Suppressor macrophage treated with lipopolysaccharide for 4 hours (primary cell): ENCODE data around the gene COPG2.

Experiments
- DNase-seq: peaks from one replicate; pipeline ENCODE4 v3.0.0-alpha.2; 2020

COPG2 gene

DNA sequence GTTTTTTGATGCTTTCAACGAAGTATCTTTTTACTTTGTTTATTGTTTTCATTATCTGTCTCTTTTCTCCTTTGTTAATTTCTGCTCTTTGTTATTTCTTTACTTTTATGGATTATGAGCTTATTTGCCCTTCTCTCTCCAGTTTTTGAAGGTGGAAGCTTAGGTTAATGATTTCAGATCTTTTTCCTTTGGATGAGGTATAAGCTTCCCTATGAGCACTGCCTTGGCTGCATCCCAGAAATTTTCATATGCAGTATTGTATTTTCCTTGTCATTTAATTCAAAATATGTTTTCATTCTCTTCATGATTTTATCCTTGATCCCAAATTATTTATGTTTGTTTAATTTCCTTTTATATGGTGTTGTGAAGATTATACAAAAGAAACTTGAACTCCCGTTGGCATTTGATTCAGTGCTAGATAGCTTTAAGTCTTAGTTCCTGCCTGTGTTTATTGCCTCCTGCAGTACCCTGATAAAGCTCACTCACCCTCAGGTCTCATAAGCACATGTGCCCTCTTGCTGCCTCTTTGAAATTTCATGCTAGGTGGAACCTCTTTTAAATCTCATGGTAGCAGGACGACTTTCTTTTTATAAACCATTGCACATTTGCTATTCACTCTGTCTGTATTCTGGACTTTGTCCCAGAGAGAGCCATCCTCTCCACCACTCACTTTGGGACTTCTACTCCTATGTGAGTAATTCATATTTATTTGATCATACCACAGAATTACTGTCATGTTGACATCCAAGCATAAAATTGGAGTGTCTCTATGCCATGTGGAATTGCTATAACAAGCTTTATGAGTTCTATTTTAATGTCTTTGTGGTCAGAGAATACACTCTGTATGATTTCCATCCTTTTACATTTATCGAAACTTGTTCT is 204.8 kb downstream of the COPG2 start:
- no peak for DNase-seq

DNA sequence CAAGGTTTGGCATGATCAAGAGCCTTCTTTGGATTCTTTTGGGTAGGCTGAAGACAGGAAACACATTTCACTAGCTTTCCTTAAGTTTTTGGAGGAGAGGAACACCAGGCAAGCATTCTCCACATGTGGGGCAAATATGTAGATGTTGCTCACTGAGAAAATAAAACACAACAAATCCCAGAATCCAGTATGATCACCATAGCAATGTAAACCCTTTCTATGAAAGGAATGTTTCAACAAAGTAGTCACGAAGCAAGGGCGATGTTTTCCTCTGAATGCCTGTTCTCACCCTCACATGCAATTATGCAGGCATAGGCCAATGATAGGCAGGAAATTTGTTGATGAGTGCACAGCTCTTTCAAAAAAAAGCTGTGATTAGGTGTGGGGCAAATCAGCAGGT is 207.3 kb downstream of the COPG2 start:
- no peak for DNase-seq

DNA sequence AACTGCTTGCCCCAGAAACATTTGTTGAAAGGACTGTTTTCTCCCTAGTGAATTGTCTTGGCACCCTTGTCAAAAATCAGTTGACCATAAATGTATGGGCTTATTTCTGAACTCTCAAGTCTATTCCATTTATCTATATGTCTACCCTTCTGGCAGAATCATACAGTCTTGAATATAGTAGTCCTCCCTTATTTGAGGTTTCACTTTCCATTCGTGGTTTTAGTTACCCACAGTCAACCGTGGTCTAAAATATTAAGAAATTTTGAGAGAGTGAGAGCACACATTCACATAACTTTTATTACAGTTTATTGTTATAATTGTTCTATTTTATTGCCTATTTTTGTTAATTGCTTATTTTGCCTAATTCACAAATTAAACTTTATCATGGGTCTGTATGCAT is 210.3 kb downstream of the COPG2 start:
- DNase-seq = peak; percentile 50
